Renal cortical epithelial cell (primary cell): ENCODE results near the gene STXBP5. TPM values are rescaled to one million over a fixed set of nuclear protein-coding genes. Genes with fewer than 3 reads are reported as not detected.
A peak's percentile ranks its signal among the peaks of the same experiment; 100 is the strongest.
"Not testable (repeated sequence)": the region's sequence is repeated elsewhere in the genome, so short reads cannot be mapped to it uniquely, and the experiment has no call there.

Experiments used
- DNase-seq: peaks from one replicate; pipeline ENCODE4 v3.0.0-alpha.2; 2011; ENCODE audit warnings: low read depth
- total RNA-seq: library from RNA; depleted of rRNA; stranded (reverse); fragments of >200 nt; gene quantifications from 2 replicates; pipeline ENCODE4 v1.2.3, GENCODE V29; 2014

The STXBP5 gene
- total RNA-seq, 1 donor from 2014 or later: 28.1 TPM

GRCh38 chr6:147245693-147246092 lies 41.5 kb downstream of the STXBP5 start:
- no peak for DNase-seq

- DNase-seq: no peak
These were observed 42.8 kb downstream of the STXBP5 start for GRCh38 chr6:147246853-147247635.

- DNase-seq: no peak
These were observed 44.6 kb downstream of the STXBP5 start for GRCh38 chr6:147248859-147249258.

- DNase-seq: no peak
These were observed 46.9 kb downstream of the STXBP5 start for GRCh38 chr6:147251072-147251471.

GRCh38 chr6:147254929-147255473 lies 50.8 kb downstream of the STXBP5 start:
- not testable (repeated sequence) for DNase-seq

- DNase-seq: no peak
These were observed 51.9 kb downstream of the STXBP5 start for GRCh38 chr6:147255948-147256674.

- DNase-seq: no peak
These were observed 53.5 kb downstream of the STXBP5 start for GRCh38 chr6:147257760-147258159.

- DNase-seq: peak; percentile 30
These were observed 55.9 kb downstream of the STXBP5 start for GRCh38 chr6:147260091-147260490.

GRCh38 chr6:147262946-147263345 lies 58.7 kb downstream of the STXBP5 start:
- peak; percentile 33 for DNase-seq

- DNase-seq: no peak
These were observed 62.6 kb downstream of the STXBP5 start for GRCh38 chr6:147266821-147267220.

- no peak for DNase-seq
These were observed 63.4 kb downstream of the STXBP5 start for GRCh38 chr6:147267658-147268057.

GRCh38 chr6:147268254-147268653 lies 64.0 kb downstream of the STXBP5 start:
- no peak for DNase-seq

GRCh38 chr6:147274012-147274411 lies 69.8 kb downstream of the STXBP5 start:
- no peak for DNase-seq

GRCh38 chr6:147274776-147275175 lies 70.6 kb downstream of the STXBP5 start:
- no peak for DNase-seq

GRCh38 chr6:147278891-147279290 lies 74.7 kb downstream of the STXBP5 start:
- no peak for DNase-seq

- peak; percentile 68 for DNase-seq
These were observed 75.2 kb downstream of the STXBP5 start for GRCh38 chr6:147279427-147279826.

- no peak for DNase-seq
These were observed 77.8 kb downstream of the STXBP5 start for GRCh38 chr6:147281895-147282565.

- DNase-seq: no peak
These were observed 78.3 kb downstream of the STXBP5 start for GRCh38 chr6:147282566-147282959.

GRCh38 chr6:147283460-147283859 lies 79.2 kb downstream of the STXBP5 start:
- peak; percentile 77 for DNase-seq

GRCh38 chr6:147285087-147285855 lies 81.1 kb downstream of the STXBP5 start:
- peak; percentile 79 for DNase-seq

- peak; percentile 75 for DNase-seq
These were observed 83.7 kb downstream of the STXBP5 start for GRCh38 chr6:147287869-147288271.

GRCh38 chr6:147297124-147297523 lies 92.9 kb downstream of the STXBP5 start:
- no peak for DNase-seq
